HepG2 (cell line): ENCODE data around the gene SFT2D1. TPM values are rescaled to one million over a fixed set of nuclear protein-coding genes. Genes with fewer than 3 reads are reported as not detected.

Experiments used
- DR1 ChIP-seq: sonication (generic); formaldehyde crosslinking; IDR thresholded peaks from 2 replicates; pipeline ENCODE4 v1.8.0; 2021; ENCODE audit warnings: mild to moderate bottlenecking, missing genetic modification reagents, inconsistent platforms
- MLLT10 ChIP-seq: sonication (generic); formaldehyde crosslinking; IDR thresholded peaks from 2 replicates; pipeline ENCODE4 v1.4.0; 2020; ENCODE audit warnings: missing genetic modification reagents
- MXI1 ChIP-seq: IDR thresholded peaks from 3 replicates; pipeline ENCODE4 v1.6.1; 2012; ENCODE audit warnings: low read depth, low read length, inconsistent platforms, borderline replicate concordance
- NCOA2 ChIP-seq: sonication (generic); formaldehyde crosslinking; IDR thresholded peaks from 2 replicates; pipeline ENCODE4 v1.8.0; 2022; ENCODE audit warnings: inconsistent platforms
- SMAD9 ChIP-seq: sonication (generic); formaldehyde crosslinking; IDR thresholded peaks from 2 replicates; pipeline ENCODE4 v1.5.1; 2020; ENCODE audit warnings: mild to moderate bottlenecking, missing genetic modification reagents
- ZNF383 ChIP-seq: sonication (generic); formaldehyde crosslinking; IDR thresholded peaks from 2 replicates; pipeline ENCODE4 v1.4.0; 2020; ENCODE audit warnings: missing genetic modification reagents, mild to moderate bottlenecking, borderline replicate concordance
- polyA plus RNA-seq, 8 experiments: library from polyadenylated mRNA; depleted of rRNA in 3 of 8; stranded (reverse) in 7 of 8; unstranded in 1 of 8; fragments of >200 nt; fragmentation: Illumina TruSeq in 4 of 8; extraction: Trizol in 4 of 8; gene quantifications; 2 replicates each; pipeline versions ENCODE4 v1.2.1 to v1.2.3, GENCODE V29; 2011 to 2016; ENCODE audit warnings: low read depth in 4 of 8, missing spikeins in 1 of 8, mixed read lengths in 1 of 8; ENCODE audit not compliant: insufficient read depth in 1 of 8
- total RNA-seq, 5 experiments: library from RNA; depleted of rRNA; stranded (reverse); fragments of >200 nt; fragmentation: Illumina TruSeq; extraction: Trizol; gene quantifications; 2 replicates each; pipeline ENCODE4 v1.2.3, GENCODE V29; 2016; ENCODE audit warnings: low read depth in 1 of 5
- TF ChIP-seq, protein P1 (sequence below): sonication (generic); formaldehyde crosslinking; IDR thresholded peaks from 2 replicates; pipeline ENCODE4 v1.4.0; 2020; ENCODE audit warnings: missing genetic modification reagents
- TF ChIP-seq, protein P2 (sequence below): sonication (generic); formaldehyde crosslinking; IDR thresholded peaks from 2 replicates; pipeline ENCODE4 v1.4.0; 2020; ENCODE audit warnings: missing genetic modification reagents
- TF ChIP-seq, protein P3 (sequence below), 2 experiments: sonication (generic) in 1 of 2; formaldehyde crosslinking in 1 of 2; IDR thresholded peaks; 2 replicates each; pipeline versions ENCODE4 v1.4.0 to v1.6.1; 2016 to 2020; ENCODE audit warnings: borderline replicate concordance in 1 of 2, low read depth in 1 of 2, mild to moderate bottlenecking in 1 of 2, missing genetic modification reagents in 1 of 2

Gene SFT2D1
- total and polyA plus RNA-seq, 2 of the 13 experiments (the other 11 are each of a cell fraction or from before 2014, with no cell fraction given), result 115 to 147 TPM

DNA sequence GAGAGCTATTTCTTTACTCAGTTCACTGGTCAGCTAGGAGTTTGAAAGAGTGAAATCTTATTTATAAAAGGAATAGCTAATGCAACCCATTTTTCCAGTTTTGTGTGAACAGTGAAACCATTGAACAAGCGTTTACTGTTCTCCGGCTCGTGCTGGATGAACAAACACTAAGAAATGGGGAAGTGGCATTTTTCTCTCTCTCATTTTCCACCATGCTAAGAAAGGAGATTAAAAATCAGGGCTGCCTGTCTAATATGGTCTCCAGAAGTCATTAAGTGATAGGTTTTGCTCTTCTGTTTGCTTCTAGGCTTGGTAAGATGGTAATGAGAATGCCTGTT, 774 bp upstream of the SFT2D1 start (continued):
- TF ChIP-seq, protein P1, sequence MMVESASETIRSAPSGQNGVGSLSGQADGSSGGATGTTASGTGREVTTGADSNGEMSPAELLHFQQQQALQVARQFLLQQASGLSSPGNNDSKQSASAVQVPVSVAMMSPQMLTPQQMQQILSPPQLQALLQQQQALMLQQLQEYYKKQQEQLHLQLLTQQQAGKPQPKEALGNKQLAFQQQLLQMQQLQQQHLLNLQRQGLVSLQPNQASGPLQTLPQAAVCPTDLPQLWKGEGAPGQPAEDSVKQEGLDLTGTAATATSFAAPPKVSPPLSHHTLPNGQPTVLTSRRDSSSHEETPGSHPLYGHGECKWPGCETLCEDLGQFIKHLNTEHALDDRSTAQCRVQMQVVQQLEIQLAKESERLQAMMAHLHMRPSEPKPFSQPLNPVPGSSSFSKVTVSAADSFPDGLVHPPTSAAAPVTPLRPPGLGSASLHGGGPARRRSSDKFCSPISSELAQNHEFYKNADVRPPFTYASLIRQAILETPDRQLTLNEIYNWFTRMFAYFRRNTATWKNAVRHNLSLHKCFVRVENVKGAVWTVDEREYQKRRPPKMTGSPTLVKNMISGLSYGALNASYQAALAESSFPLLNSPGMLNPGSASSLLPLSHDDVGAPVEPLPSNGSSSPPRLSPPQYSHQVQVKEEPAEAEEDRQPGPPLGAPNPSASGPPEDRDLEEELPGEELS (CRISPR knock-in tag), result no peak
- no peak for TF ChIP-seq MLLT10 (CRISPR knock-in tag)
- TF ChIP-seq DR1 (CRISPR knock-in tag), result no peak
- TF ChIP-seq MXI1, result no peak
- TF ChIP-seq NCOA2 (CRISPR knock-in tag), result no peak
- no peak for TF ChIP-seq ZNF383 (CRISPR knock-in tag)
- TF ChIP-seq, protein P2, sequence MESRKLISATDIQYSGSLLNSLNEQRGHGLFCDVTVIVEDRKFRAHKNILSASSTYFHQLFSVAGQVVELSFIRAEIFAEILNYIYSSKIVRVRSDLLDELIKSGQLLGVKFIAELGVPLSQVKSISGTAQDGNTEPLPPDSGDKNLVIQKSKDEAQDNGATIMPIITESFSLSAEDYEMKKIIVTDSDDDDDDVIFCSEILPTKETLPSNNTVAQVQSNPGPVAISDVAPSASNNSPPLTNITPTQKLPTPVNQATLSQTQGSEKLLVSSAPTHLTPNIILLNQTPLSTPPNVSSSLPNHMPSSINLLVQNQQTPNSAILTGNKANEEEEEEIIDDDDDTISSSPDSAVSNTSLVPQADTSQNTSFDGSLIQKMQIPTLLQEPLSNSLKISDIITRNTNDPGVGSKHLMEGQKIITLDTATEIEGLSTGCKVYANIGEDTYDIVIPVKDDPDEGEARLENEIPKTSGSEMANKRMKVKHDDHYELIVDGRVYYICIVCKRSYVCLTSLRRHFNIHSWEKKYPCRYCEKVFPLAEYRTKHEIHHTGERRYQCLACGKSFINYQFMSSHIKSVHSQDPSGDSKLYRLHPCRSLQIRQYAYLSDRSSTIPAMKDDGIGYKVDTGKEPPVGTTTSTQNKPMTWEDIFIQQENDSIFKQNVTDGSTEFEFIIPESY, result no peak
- TF ChIP-seq, protein P3, sequence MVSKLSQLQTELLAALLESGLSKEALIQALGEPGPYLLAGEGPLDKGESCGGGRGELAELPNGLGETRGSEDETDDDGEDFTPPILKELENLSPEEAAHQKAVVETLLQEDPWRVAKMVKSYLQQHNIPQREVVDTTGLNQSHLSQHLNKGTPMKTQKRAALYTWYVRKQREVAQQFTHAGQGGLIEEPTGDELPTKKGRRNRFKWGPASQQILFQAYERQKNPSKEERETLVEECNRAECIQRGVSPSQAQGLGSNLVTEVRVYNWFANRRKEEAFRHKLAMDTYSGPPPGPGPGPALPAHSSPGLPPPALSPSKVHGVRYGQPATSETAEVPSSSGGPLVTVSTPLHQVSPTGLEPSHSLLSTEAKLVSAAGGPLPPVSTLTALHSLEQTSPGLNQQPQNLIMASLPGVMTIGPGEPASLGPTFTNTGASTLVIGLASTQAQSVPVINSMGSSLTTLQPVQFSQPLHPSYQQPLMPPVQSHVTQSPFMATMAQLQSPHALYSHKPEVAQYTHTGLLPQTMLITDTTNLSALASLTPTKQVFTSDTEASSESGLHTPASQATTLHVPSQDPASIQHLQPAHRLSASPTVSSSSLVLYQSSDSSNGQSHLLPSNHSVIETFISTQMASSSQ (IDR thresholded peaks at IDR 0.05; ENCODE audit: low read depth), result no peak
- TF ChIP-seq, protein P3 (CRISPR knock-in tag; IDR thresholded peaks at IDR 0.05; ENCODE audit: borderline replicate concordance), result no peak
- TF ChIP-seq SMAD9 (CRISPR knock-in tag), result no peak
